ENCODE data around the gene SEMA3D.
"Not testable (repeated sequence)": the region's sequence is repeated elsewhere in the genome, so short reads cannot be mapped to it uniquely, and the experiment has no call there.

Gene SEMA3D

GRCh38 chr7:85023066-85023712 is 163.7 kb downstream of the SEMA3D start:
- no peak for DNase-seq

DNA sequence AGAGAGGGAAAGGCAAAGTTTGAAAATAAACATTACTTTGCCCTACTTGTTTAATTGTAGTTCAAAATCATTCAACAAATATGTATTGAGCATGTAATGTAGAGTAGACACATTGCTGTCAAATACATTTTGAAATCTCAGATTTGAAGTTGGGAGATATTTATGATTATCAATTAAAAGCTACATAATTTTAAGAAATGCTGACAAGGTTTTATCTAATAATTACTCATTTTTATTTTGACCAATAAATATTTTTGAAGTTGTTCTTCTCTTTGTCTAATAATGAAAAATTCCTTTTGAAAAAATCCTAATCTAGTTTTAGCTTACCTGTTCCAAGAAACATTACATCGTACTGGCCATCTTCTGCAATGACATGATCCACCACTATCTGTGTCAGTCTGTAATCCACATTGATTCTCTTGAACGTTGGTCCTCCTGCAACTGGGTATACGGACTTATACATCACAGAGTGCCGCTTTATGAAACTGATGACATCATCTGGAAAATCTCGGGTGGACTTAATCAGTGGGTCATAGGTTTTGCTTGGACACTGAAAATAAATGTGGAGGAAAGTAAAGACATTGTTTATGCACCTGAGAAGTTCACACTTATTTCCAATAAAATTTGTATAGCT is 164.7 kb downstream of the SEMA3D start:
- no peak for DNase-seq

- DNase-seq: no peak
These were observed 165.7 kb downstream of the SEMA3D start for GRCh38 chr7:85021101-85021704.

DNA sequence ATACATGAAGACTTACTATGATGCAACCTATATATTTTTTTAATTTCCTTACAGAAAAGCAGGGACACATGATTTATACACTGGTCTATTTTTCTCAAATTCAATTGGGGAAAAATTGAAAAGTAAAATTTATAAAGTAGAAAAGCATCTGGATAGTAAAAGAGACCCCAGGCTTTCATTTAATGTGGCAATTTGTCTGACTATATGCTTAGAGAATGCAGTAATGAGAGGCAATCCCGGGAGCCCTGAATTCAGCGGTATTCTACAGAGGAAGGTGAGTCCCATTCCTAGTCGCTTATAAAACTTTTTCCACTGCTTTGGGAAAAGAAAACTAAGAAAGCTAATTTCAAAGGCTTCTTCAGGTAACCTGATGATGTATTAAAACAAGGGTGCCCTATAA is 167.1 kb downstream of the SEMA3D start:
- no peak for DNase-seq

DNA sequence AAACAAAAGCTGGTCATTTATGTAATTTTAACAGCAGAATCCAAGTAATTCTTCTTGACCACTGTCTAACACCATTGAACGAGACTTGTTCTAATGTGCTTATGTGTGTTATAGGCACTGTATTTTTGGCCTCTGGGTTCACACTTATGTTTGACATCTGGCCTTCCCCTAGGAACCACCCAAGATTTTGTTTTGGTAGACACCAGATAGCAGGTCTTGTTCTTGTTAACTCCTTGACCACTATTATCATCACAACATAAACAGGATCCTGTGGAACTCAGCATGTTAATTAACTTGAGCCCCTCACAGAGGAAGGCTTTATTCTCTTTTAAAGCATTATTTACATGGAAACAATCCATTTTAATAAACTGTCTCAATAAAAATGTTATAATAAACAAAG is 167.7 kb downstream of the SEMA3D start:
- no peak for DNase-seq

- DNase-seq: no peak
These were observed 168.4 kb downstream of the SEMA3D start for GRCh38 chr7:85018498-85018897.

DNA sequence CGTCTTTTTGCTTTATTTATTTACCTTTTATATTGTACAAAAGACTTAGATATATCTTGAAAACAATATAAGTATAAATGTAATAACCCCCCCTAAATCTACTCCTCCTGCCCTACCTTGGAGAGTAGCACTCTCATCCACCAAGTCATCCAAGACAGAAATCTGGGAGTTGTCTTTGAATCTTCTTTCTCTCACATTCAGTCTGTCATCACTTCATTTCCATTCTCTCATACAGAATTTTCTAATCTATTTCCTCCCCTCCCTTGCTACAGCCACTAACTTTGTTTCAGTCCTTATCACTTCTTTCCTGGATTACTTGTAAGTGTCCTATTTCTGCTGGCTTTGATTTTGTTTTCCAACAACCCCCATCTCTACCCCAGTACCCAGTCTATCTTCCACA is 170.6 kb downstream of the SEMA3D start:
- DNase-seq: no peak

GRCh38 chr7:85014936-85015660 is 171.8 kb downstream of the SEMA3D start:
- DNase-seq: no peak

GRCh38 chr7:85011127-85011526 is 175.7 kb downstream of the SEMA3D start:
- DNase-seq: no peak

DNA sequence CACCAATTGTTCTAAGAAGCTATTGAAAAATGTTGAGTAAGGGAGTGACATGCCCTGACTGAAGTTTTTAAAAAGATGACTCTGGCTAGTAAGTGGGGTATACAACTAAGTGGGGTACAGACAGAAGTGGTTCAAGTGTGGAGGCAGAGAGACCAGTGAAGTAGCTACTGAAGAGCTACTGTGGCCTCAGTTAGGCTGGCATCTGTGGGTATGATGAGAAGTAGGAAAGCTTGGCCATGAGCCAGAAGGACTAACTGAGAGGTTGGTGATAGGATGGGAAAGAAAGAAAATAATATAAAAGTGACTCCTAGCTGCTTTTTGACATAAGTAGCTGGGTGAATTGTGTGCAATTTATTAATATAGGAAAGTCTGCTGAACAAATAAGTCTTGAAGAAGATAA is 176.6 kb downstream of the SEMA3D start:
- no peak for DNase-seq

GRCh38 chr7:85006754-85007153 is 180.1 kb downstream of the SEMA3D start:
- DNase-seq: no peak

GRCh38 chr7:85004402-85004801 is 182.5 kb downstream of the SEMA3D start:
- no peak for DNase-seq

DNA sequence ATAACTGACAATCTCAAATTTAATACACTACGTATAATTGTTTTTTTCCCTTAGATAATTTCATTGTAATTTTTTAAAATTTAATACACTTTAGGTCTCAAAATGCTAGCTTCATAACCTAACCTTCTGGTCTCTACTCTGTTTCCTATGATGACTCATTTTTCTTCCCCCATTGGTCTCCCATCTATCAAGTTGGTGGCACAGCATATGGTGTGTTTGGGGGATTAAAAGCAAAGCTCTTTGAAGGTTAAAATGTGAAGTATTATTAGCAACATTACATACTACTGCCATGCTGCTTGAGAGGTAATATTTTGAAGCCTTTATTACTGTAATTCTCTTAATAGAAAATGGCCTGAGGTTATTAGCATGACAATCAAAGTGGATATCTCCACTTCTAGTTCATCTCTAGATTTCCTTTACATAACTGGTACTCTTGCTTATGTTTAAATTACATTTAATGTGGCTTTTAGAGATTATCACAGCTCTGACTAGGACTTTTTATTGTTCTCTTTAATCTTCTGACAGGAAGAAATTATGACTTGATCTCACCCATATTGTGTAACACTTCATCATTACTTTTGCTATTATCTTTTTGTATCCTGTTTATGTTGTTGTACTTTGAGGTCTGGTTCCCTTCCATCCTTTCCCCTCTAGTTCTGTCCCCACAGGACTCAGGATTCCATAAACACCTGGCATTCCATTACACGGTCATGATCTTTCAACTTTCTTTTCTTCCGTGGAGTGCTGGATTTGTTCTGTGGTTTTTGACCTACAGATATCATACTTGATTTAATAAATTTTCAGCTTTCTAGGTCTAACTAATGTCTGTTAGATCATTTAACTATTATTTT is 185.1 kb downstream of the SEMA3D start:
- no peak for DNase-seq

GRCh38 chr7:85000735-85001350 is 186.0 kb downstream of the SEMA3D start:
- no peak for DNase-seq

DNA sequence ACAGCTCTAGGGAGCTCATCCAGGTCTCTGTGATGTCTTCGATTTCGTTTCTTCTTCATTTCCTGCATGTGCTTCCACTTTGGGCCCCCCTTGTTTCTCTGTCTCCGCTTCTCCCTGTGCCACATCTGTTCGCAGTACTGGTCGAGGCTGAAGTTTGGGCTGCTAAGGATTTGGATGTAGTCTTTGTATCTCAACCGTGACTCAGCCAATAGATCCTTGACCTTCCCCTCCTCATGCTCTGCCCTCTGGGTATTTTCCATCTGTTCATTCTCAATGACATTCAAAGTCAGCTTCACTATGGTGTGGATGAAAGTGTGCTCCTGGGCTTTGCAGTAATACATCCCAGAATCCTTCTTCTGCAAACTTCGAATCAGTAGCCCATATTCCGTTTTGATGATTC is 187.4 kb downstream of the SEMA3D start:
- no peak for DNase-seq

- DNase-seq: no peak
These were observed 188.2 kb downstream of the SEMA3D start for GRCh38 chr7:84998665-84999064.

- no peak for DNase-seq
These were observed 189.2 kb downstream of the SEMA3D start for GRCh38 chr7:84997626-84998025.

- DNase-seq: not testable (repeated sequence)
These were observed 193.9 kb downstream of the SEMA3D start for GRCh38 chr7:84992954-84993353.

DNA sequence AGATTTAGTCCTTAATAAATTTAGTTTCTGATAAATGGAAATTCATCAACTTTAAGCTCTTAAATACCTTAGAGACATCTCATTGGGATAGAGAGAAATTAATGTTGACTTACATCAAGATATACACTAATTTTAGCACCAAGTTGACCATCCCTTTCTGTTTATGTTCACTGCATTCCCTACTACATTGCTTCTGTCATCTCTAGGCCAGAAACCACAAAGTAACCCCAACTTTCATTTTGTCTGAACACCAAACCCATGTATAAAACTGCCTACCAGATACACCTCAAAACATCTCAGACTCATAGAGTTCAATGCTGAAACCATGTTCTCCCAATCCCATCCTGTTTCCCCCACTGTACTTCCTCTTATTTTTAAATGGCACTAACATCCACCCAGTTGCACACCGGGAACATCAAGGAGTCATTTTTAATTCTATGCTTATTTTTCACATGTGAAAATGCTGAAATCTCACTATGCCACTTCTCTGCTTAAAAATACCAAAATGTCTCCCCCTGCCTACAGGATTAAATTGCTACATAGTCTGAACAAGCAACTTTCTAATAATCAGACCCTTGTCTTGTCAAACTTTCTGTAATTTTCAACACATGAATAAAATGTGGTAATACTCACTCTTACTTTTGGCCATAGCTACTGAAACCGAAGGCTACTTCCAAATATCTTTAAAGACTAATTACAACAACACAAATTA is 201.6 kb downstream of the SEMA3D start:
- DNase-seq: no peak

DNA sequence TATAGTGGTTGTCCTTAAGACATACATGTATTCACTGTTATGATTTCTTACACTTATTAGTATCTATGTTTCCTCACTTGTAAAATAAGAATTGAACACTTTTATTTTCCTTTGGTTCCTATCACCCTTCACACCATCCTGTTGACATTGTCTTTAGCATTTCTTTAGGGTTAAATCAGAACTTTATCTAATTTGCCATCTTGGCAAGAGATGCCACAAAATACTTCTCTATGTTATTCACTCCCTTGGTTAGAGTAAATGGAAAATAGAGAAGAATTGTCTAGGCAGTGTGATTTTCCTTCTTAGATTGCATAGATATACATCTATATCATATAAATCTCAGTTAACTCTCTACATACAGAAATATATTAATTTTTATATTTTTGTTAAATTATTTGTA is 204.7 kb downstream of the SEMA3D start:
- DNase-seq: no peak

GRCh38 chr7:84981055-84981976 is 205.5 kb downstream of the SEMA3D start:
- no peak for DNase-seq
